ENCODE results near the gene SUMF2. TPM values are rescaled to one million over a fixed set of nuclear protein-coding genes. Genes with fewer than 3 reads are reported as not detected.

Gene SUMF2
- total RNA-seq, 1 experiment from 2014 or later: 99.6 TPM

DNA sequence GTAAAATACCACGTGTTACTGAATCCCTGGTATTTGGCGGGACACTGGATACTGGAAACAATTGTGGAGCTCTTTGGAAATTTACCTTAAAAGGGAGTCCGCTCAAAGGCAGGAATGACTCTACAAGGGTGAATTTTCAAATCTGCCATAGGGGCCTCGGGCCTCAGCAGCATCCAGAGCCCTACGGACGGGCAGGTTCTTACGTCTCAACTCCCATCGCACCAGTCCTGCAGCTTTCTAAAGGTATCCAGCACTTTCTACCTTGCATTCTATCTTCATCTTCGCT, 13.1 kb upstream of the SUMF2 start:
- Mint-ChIP-seq H3K27ac (peak overlapping the region; percentile 99), H3K4me1 (peaks cover 17% of the 10 kb centered on the region), H3K36me3 (peaks cover 38% of the 10 kb centered on the region), H3K9me3 (no peaks in the 10 kb centered on the region), H3K4me3 (peak overlapping the region; percentile 96), H3K27me3 (ENCODE audit: low read depth) (no peaks in the 10 kb centered on the region)
- peak; percentile 11 for ATAC-seq
- TF ChIP-seq NR2C2 (CRISPR knock-in tag; IDR thresholded peaks at IDR 0.05) (no peak), ESRRA (CRISPR knock-in tag; IDR thresholded peaks at IDR 0.05; ENCODE audit: borderline replicate concordance) (peak; percentile 53; the same call in 1 of the 2 replicates)
- no peak for DNase-seq (ENCODE audit: low spot score)
- ChIA-PET CTCF (interaction anchor here (0.5 to 1.9 kb wide), 12 partner anchors 8 to 458 kb away, joined by 3 to 18 read pairs (median 4); partner anchors contain the start of genes NIPSNAP2 and SUMF2), POLR2A (interaction anchor here (0.6 to 2.5 kb wide), 13 partner anchors 10 to 903 kb away, joined by 3 to 49 read pairs (median 5); partner anchors contain the start of genes NIPSNAP2, PHKG1 and SUMF2)

GRCh38 chr7:56051339-56052191, 12.5 kb upstream of the SUMF2 start, which contains the start of the genes CCT6A and PSPH:
CCT6A (plus strand) TSS chr7:56051765; CDS start chr7:56051849, 84 bp downstream.
PSPH (minus strand) TSS chr7:56051444; CDS start chr7:56021212, 30,232 bp downstream.
- H3K36me3 Mint-ChIP-seq: peaks cover 44% of the 10 kb centered on the region
- POLR2A ChIA-PET: interaction anchor here (0.6 to 2.5 kb wide), 13 partner anchors 11 to 87 kb away, joined by 3 to 49 read pairs (median 5); partner anchors contain the start of genes NIPSNAP2, PHKG1 and SUMF2
- ATAC-seq (peak; percentile 97), DNase-seq (ENCODE audit: low spot score) (peak; percentile 98)
- no peaks in the 10 kb centered on the region for H3K9me3 Mint-ChIP-seq
- peaks cover 17% of the 10 kb centered on the region for H3K4me1 Mint-ChIP-seq
- peak within 1 kb of the TSS; percentile 99 for H3K27ac Mint-ChIP-seq
- no peaks in the 10 kb centered on the region for H3K27me3 Mint-ChIP-seq (ENCODE audit: low read depth)
- peak within 1 kb of the TSS; percentile 96 for H3K4me3 Mint-ChIP-seq
- CTCF ChIA-PET: interaction anchor here (0.5 to 1.9 kb wide), 11 partner anchors 9 to 458 kb away, joined by 3 to 18 read pairs (median 4); partner anchors contain the start of genes NIPSNAP2 and SUMF2
- TF ChIP-seq ARID4B (CRISPR knock-in tag; IDR thresholded peaks at IDR 0.05; ENCODE audit: borderline replicate concordance): 0 out of 2 replicates have a peak, but pooled peaks have one; percentile 52
- peak; percentile 89 for TF ChIP-seq SP1 (CRISPR knock-in tag; conservative IDR thresholded peaks at IDR 0.05)
- TF ChIP-seq TEAD1 (CRISPR knock-in tag; IDR thresholded peaks at IDR 0.05): no peak; the same call in 1 of the 2 replicates
- TF ChIP-seq, protein P1, sequence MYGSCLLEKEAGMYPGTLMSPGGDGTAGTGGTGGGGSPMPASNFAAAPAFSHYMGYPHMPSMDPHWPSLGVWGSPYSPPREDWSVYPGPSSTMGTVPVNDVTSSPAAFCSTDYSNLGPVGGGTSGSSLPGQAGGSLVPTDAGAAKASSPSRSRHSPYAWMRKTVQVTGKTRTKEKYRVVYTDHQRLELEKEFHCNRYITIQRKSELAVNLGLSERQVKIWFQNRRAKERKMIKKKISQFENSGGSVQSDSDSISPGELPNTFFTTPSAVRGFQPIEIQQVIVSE (CRISPR knock-in tag; IDR thresholded peaks at IDR 0.05; ENCODE audit: borderline replicate concordance): no peak
- no peak for TF ChIP-seq ZNF512 (CRISPR knock-in tag; IDR thresholded peaks at IDR 0.05; ENCODE audit: borderline replicate concordance)
- TF ChIP-seq, protein P2, sequence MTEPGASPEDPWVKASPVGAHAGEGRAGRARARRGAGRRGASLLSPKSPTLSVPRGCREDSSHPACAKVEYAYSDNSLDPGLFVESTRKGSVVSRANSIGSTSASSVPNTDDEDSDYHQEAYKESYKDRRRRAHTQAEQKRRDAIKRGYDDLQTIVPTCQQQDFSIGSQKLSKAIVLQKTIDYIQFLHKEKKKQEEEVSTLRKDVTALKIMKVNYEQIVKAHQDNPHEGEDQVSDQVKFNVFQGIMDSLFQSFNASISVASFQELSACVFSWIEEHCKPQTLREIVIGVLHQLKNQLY (CRISPR knock-in tag; IDR thresholded peaks at IDR 0.05): no peak
- TF ChIP-seq ZNF423 (CRISPR knock-in tag; IDR thresholded peaks at IDR 0.05): no peak
- TF ChIP-seq NFE2L1 (CRISPR knock-in tag; IDR thresholded peaks at IDR 0.05): 0 out of 2 replicates have a peak, but pooled peaks have one; percentile 51
- TF ChIP-seq JAZF1 (CRISPR knock-in tag; IDR thresholded peaks at IDR 0.05): no peak
- no peak for TF ChIP-seq ATF1 (CRISPR knock-in tag; IDR thresholded peaks at IDR 0.05)
- TF ChIP-seq MYBL2 (CRISPR knock-in tag; IDR thresholded peaks at IDR 0.05): peak; percentile 89; the same call in 1 of the 2 replicates
- 0 out of 2 replicates have a peak, but pooled peaks have one; percentile 50 for TF ChIP-seq PRRX2 (CRISPR knock-in tag; IDR thresholded peaks at IDR 0.05)
- TF ChIP-seq ZNF396 (CRISPR knock-in tag; IDR thresholded peaks at IDR 0.05; ENCODE audit: borderline replicate concordance): no peak
- TF ChIP-seq GTF2I (CRISPR knock-in tag; conservative IDR thresholded peaks at IDR 0.05): no peak
- 0 out of 2 replicates have a peak, but pooled peaks have one; percentile 49 for TF ChIP-seq NFATC4 (CRISPR knock-in tag; IDR thresholded peaks at IDR 0.05)
- TF ChIP-seq ZBTB21 (CRISPR knock-in tag; IDR thresholded peaks at IDR 0.05; ENCODE audit: borderline replicate concordance): no peak
- no peak for TF ChIP-seq MXD4 (CRISPR knock-in tag; IDR thresholded peaks at IDR 0.05; ENCODE audit: borderline replicate concordance)
- no peak for TF ChIP-seq OVOL2 (CRISPR knock-in tag; IDR thresholded peaks at IDR 0.05; ENCODE audit: borderline replicate concordance)
- TF ChIP-seq USF1 (CRISPR knock-in tag; IDR thresholded peaks at IDR 0.05): no peak
- TF ChIP-seq JUN (CRISPR knock-in tag; IDR thresholded peaks at IDR 0.05): peak; percentile 80
